Measurements from ENCODE around the gene PRG2. TPM values are rescaled to one million over a fixed set of nuclear protein-coding genes. Genes with fewer than 3 reads are reported as not detected.

Gene PRG2
- total RNA-seq, 1 experiment from 2014 or later = not detected

DNA sequence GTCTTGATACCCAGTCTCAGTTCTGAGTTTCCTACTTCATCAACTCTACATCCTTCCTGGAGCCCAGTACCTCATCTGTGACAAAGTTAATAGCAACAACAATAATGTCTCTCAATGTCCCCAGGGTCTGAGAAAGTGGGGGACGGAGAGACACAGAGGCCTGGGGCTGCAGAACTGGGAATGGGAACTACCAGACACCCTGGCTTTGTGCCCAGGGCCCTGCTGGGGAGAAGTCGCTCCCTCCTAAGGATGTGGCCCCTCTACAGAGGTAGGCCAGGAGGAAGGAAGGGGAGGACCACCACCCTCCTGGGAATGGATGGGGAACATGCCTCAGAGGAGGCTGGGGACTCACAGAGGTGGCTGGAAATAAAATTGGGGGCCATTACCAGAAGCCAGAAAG is 15.0 kb downstream of the PRG2 start:
- Histone ChIP-seq H3K79me2 (ENCODE audit: low read depth) (no peaks in the 10 kb centered on the region), H3K4me3 (no peak overlapping the region), H3K9me3 (ENCODE audit: insufficient read depth, low read depth) (no peaks in the 10 kb centered on the region), H3K36me3 (ENCODE audit: low read depth) (no peaks in the 10 kb centered on the region), H3K9me2 (ENCODE audit: insufficient read depth) (no peaks in the 10 kb centered on the region), H3K4me1 (replicated peaks; ENCODE audit: insufficient read depth) (no peaks in the 10 kb centered on the region), H3K4me2 (no peak overlapping the region), H3K27ac (no peak overlapping the region), H2AFZ (no peak overlapping the region), H3F3A (ENCODE audit: insufficient read depth, low read depth) (no peaks in the 10 kb centered on the region), H3K27me3 (ENCODE audit: insufficient read depth, low read depth) (peaks cover 35% of the 10 kb centered on the region), H4K20me1 (ENCODE audit: insufficient read depth) (no peaks in the 10 kb centered on the region)
- BruUV-seq (replicated peaks) = no TSS peak
- POLR2A ChIA-PET (ENCODE audit: unreplicated experiment) = no interaction called here
- TF ChIP-seq EZH2 (IDR thresholded peaks at IDR 0.05; ENCODE audit: low read depth) = no peak
- TF ChIP-seq, protein P1, sequence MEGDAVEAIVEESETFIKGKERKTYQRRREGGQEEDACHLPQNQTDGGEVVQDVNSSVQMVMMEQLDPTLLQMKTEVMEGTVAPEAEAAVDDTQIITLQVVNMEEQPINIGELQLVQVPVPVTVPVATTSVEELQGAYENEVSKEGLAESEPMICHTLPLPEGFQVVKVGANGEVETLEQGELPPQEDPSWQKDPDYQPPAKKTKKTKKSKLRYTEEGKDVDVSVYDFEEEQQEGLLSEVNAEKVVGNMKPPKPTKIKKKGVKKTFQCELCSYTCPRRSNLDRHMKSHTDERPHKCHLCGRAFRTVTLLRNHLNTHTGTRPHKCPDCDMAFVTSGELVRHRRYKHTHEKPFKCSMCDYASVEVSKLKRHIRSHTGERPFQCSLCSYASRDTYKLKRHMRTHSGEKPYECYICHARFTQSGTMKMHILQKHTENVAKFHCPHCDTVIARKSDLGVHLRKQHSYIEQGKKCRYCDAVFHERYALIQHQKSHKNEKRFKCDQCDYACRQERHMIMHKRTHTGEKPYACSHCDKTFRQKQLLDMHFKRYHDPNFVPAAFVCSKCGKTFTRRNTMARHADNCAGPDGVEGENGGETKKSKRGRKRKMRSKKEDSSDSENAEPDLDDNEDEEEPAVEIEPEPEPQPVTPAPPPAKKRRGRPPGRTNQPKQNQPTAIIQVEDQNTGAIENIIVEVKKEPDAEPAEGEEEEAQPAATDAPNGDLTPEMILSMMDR (conservative IDR thresholded peaks at IDR 0.05) = no peak
- CTCF ChIA-PET = interaction anchor here (0.7 kb wide), 1 partner anchor 25 kb away, joined by 9 read pairs; no protein-coding TSS in a partner anchor
- intact Hi-C loops (cut with micrococcal nuclease; ENCODE audit: unreplicated experiment) = no loop called here
- DNase-seq = no peak

DNA sequence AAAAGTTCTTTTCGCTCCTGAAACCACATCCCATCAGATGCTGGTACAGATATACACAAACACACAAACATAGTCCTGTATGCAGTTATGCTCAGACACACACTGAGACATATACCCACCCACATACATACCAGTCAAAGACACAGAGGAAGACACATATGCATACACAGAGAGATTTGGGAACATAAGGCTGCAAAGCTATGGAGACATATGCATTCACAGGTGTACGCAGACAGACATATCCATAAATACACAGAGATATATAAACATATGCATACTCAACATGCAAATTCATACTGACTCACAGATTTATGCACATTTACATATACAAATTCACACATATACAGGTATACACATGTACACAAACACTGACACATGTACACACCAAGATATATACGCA is 15.5 kb downstream of the PRG2 start:
- no peaks in the 10 kb centered on the region for H3K36me3 ChIP-seq (ENCODE audit: low read depth)
- TF ChIP-seq, protein P1 (conservative IDR thresholded peaks at IDR 0.05) = no peak
- TF ChIP-seq EZH2 (IDR thresholded peaks at IDR 0.05; ENCODE audit: low read depth) = no peak
- intact Hi-C loops (cut with micrococcal nuclease; ENCODE audit: unreplicated experiment) = no loop called here

DNA sequence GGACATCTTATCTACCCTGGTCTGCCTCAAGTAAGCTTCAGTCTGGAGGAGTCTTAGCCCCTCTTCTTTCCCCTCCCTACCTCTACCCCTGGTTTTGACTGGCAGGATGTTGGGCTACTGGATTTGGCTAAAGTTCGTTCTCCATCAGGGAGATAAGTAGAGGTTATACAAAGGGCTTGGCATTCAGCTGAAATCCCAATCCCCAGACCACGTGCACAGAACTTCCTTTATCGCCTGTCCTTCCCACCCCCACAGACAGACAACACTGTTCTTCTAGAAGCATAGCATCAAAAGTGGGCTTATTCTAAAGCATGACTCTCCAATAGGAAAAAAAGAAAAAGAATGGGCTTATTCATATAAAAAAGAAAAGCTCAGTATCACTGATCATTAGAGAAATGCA is 17.3 kb downstream of the PRG2 start:
- ChIA-PET POLR2A (ENCODE audit: unreplicated experiment) (no interaction called here), CTCF (no interaction called here)
- Histone ChIP-seq H3K4me1 (replicated peaks; ENCODE audit: insufficient read depth) (no peaks in the 10 kb centered on the region), H3K27ac (no peak overlapping the region), H2AFZ (no peak overlapping the region), H3K4me2 (no peak overlapping the region), H3K9me3 (ENCODE audit: insufficient read depth, low read depth) (no peaks in the 10 kb centered on the region), H3F3A (ENCODE audit: insufficient read depth, low read depth) (no peaks in the 10 kb centered on the region), H4K20me1 (ENCODE audit: insufficient read depth) (no peaks in the 10 kb centered on the region), H3K9me2 (ENCODE audit: insufficient read depth) (no peaks in the 10 kb centered on the region), H3K27me3 (ENCODE audit: insufficient read depth, low read depth) (peaks cover 13% of the 10 kb centered on the region), H3K79me2 (ENCODE audit: low read depth) (no peaks in the 10 kb centered on the region), H3K4me3 (no peak overlapping the region), H3K36me3 (ENCODE audit: low read depth) (no peaks in the 10 kb centered on the region)
- TF ChIP-seq EZH2 (IDR thresholded peaks at IDR 0.05; ENCODE audit: low read depth) = no peak
- TF ChIP-seq, protein P1 (conservative IDR thresholded peaks at IDR 0.05) = no peak
- intact Hi-C loops (cut with micrococcal nuclease; ENCODE audit: unreplicated experiment) = no loop called here
- no TSS peak for BruUV-seq (replicated peaks)
- DNase-seq = no peak

More for the DNA sequence above, 15.5 kb downstream of the PRG2 start:
- H3K4me1 ChIP-seq (replicated peaks; ENCODE audit: insufficient read depth) = no peaks in the 10 kb centered on the region
- H4K20me1 ChIP-seq (ENCODE audit: insufficient read depth) = no peaks in the 10 kb centered on the region
- H3K9me3 ChIP-seq (ENCODE audit: insufficient read depth, low read depth) = no peaks in the 10 kb centered on the region
- no peak overlapping the region for H3K27ac ChIP-seq
- no peak overlapping the region for H3K4me2 ChIP-seq
- CTCF ChIA-PET = no interaction called here
- no peak for DNase-seq
- BruUV-seq (replicated peaks) = no TSS peak
- H3K79me2 ChIP-seq (ENCODE audit: low read depth) = no peaks in the 10 kb centered on the region
- peaks cover 31% of the 10 kb centered on the region for H3K27me3 ChIP-seq (ENCODE audit: insufficient read depth, low read depth)
- no peaks in the 10 kb centered on the region for H3K9me2 ChIP-seq (ENCODE audit: insufficient read depth)
- H3K4me3 ChIP-seq = no peak overlapping the region
- no peaks in the 10 kb centered on the region for H3F3A ChIP-seq (ENCODE audit: insufficient read depth, low read depth)
- POLR2A ChIA-PET (ENCODE audit: unreplicated experiment) = no interaction called here
- no peak overlapping the region for H2AFZ ChIP-seq
